ENCODE measurements around the gene MFAP4. TPM values are rescaled to one million over a fixed set of nuclear protein-coding genes. Genes with fewer than 3 reads are reported as not detected.

The MFAP4 gene
- total RNA-seq, 1 experiment from 2014 or later = not detected

DNA sequence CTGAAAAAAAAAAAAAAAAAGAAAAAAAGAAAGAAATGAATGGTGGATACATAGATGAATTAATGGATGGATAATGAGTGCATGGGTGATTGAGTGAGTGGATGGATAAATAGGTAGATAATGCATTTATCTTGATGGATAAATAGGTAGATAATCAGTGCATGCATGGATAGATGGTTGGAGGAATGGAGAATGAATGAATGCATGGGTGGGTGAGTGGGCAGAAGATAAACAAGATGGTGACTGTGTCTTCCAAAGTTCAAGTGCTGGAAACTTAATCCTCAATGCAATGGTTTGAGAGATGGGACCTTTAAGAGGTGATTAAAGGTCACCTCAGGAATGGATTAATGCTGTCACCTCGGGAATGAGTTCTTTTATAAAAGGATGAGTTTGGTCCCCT is 17.3 kb upstream of the MFAP4 start:
- Histone ChIP-seq H3K27ac (ENCODE audit: low read length) (no peak overlapping the region), H2AFZ (ENCODE audit: low read length) (no peak overlapping the region), H3K9ac (ENCODE audit: low read length) (no peak overlapping the region), H3K4me1 (ENCODE audit: insufficient read depth, low read length) (no peaks in the 10 kb centered on the region), H3K36me3 (ENCODE audit: low read depth, low read length) (no peaks in the 10 kb centered on the region), H3K27me3 (ENCODE audit: low read length) (no peaks in the 10 kb centered on the region), H3K9me3 (ENCODE audit: low read length) (no peaks in the 10 kb centered on the region), H3F3A (ENCODE audit: low read length, unreplicated experiment) (no peaks in the 10 kb centered on the region), H3K9me2 (replicated peaks; ENCODE audit: low read length) (no peaks in the 10 kb centered on the region), H3K79me2 (ENCODE audit: low read length) (no peaks in the 10 kb centered on the region), H3K4me2 (ENCODE audit: low read length) (no peak overlapping the region), H3K4me3 (ENCODE audit: low read length) (no peak overlapping the region), H4K20me1 (ENCODE audit: low read length) (no peaks in the 10 kb centered on the region)
- ATAC-seq = no peak
- no TSS peak for BruUV-seq (replicated peaks)
- intact Hi-C loops (cut with micrococcal nuclease) = no loop called here
- ChIA-PET POLR2A (ENCODE audit: unreplicated experiment) (no interaction called here), CTCF (no interaction called here)
- TF ChIP-seq, protein P1, sequence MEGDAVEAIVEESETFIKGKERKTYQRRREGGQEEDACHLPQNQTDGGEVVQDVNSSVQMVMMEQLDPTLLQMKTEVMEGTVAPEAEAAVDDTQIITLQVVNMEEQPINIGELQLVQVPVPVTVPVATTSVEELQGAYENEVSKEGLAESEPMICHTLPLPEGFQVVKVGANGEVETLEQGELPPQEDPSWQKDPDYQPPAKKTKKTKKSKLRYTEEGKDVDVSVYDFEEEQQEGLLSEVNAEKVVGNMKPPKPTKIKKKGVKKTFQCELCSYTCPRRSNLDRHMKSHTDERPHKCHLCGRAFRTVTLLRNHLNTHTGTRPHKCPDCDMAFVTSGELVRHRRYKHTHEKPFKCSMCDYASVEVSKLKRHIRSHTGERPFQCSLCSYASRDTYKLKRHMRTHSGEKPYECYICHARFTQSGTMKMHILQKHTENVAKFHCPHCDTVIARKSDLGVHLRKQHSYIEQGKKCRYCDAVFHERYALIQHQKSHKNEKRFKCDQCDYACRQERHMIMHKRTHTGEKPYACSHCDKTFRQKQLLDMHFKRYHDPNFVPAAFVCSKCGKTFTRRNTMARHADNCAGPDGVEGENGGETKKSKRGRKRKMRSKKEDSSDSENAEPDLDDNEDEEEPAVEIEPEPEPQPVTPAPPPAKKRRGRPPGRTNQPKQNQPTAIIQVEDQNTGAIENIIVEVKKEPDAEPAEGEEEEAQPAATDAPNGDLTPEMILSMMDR (conservative IDR thresholded peaks at IDR 0.05; ENCODE audit: low read depth, low read length) = no peak
- TF ChIP-seq EZH2 (IDR thresholded peaks at IDR 0.05; ENCODE audit: low read length, unreplicated experiment) (no peak), EZH2phosphoT487 (IDR thresholded peaks at IDR 0.05; ENCODE audit: borderline replicate concordance, low read length) (no peak)
- DNase-seq = no peak

- intact Hi-C loops (cut with micrococcal nuclease) = no loop called here
- no peaks in the 10 kb centered on the region for H3F3A ChIP-seq (ENCODE audit: low read length, unreplicated experiment)
- H3K9me2 ChIP-seq (replicated peaks; ENCODE audit: low read length) = no peaks in the 10 kb centered on the region
- no peaks in the 10 kb centered on the region for H3K36me3 ChIP-seq (ENCODE audit: low read depth, low read length)
- no peaks in the 10 kb centered on the region for H4K20me1 ChIP-seq (ENCODE audit: low read length)
- ChIA-PET POLR2A (ENCODE audit: unreplicated experiment) (no interaction called here), CTCF (no interaction called here)
- BruUV-seq (replicated peaks) = no TSS peak
- H3K27me3 ChIP-seq (ENCODE audit: low read length) = no peaks in the 10 kb centered on the region
- H3K79me2 ChIP-seq (ENCODE audit: low read length) = no peaks in the 10 kb centered on the region
- no peak overlapping the region for H3K9ac ChIP-seq (ENCODE audit: low read length)
- H2AFZ ChIP-seq (ENCODE audit: low read length) = no peak overlapping the region
- TF ChIP-seq, protein P1 (conservative IDR thresholded peaks at IDR 0.05; ENCODE audit: low read depth, low read length) = no peak
- no peak for TF ChIP-seq EZH2 (IDR thresholded peaks at IDR 0.05; ENCODE audit: low read length, unreplicated experiment)
- no peak for TF ChIP-seq EZH2phosphoT487 (IDR thresholded peaks at IDR 0.05; ENCODE audit: borderline replicate concordance, low read length)
- no peak overlapping the region for H3K4me3 ChIP-seq (ENCODE audit: low read length)
- H3K4me1 ChIP-seq (ENCODE audit: insufficient read depth, low read length) = peaks cover 8% of the 10 kb centered on the region
- DNase-seq (no peak), ATAC-seq (no peak)
- no peak overlapping the region for H3K27ac ChIP-seq (ENCODE audit: low read length)
- no peaks in the 10 kb centered on the region for H3K9me3 ChIP-seq (ENCODE audit: low read length)
- H3K4me2 ChIP-seq (ENCODE audit: low read length) = no peak overlapping the region
Measured at GRCh38 chr17:19403021-19403420, 16.0 kb upstream of the MFAP4 start.

- intact Hi-C loops (cut with micrococcal nuclease) = no loop called here
- Histone ChIP-seq H3K27ac (ENCODE audit: low read length) (no peak overlapping the region), H3K4me2 (ENCODE audit: low read length) (no peak overlapping the region), H3F3A (ENCODE audit: low read length, unreplicated experiment) (no peaks in the 10 kb centered on the region), H2AFZ (ENCODE audit: low read length) (no peak overlapping the region), H3K36me3 (ENCODE audit: low read depth, low read length) (no peaks in the 10 kb centered on the region), H3K27me3 (ENCODE audit: low read length) (no peaks in the 10 kb centered on the region), H3K9ac (ENCODE audit: low read length) (no peak overlapping the region), H3K4me3 (ENCODE audit: low read length) (no peak overlapping the region), H3K9me3 (ENCODE audit: low read length) (no peaks in the 10 kb centered on the region), H4K20me1 (ENCODE audit: low read length) (no peaks in the 10 kb centered on the region), H3K79me2 (ENCODE audit: low read length) (no peaks in the 10 kb centered on the region), H3K4me1 (ENCODE audit: insufficient read depth, low read length) (peaks cover 14% of the 10 kb centered on the region), H3K9me2 (replicated peaks; ENCODE audit: low read length) (no peaks in the 10 kb centered on the region)
- DNase-seq (no peak), ATAC-seq (no peak)
- POLR2A ChIA-PET (ENCODE audit: unreplicated experiment) = no interaction called here
- CTCF ChIA-PET = no interaction called here
- BruUV-seq (replicated peaks) = no TSS peak
- TF ChIP-seq, protein P1 (conservative IDR thresholded peaks at IDR 0.05; ENCODE audit: low read depth, low read length) = no peak
- TF ChIP-seq EZH2phosphoT487 (IDR thresholded peaks at IDR 0.05; ENCODE audit: borderline replicate concordance, low read length) = no peak
- no peak for TF ChIP-seq EZH2 (IDR thresholded peaks at IDR 0.05; ENCODE audit: low read length, unreplicated experiment)
Measured at GRCh38 chr17:19402171-19402570, 15.2 kb upstream of the MFAP4 start.
